Measurements from ENCODE around the gene CIT.

The CIT gene

DNA sequence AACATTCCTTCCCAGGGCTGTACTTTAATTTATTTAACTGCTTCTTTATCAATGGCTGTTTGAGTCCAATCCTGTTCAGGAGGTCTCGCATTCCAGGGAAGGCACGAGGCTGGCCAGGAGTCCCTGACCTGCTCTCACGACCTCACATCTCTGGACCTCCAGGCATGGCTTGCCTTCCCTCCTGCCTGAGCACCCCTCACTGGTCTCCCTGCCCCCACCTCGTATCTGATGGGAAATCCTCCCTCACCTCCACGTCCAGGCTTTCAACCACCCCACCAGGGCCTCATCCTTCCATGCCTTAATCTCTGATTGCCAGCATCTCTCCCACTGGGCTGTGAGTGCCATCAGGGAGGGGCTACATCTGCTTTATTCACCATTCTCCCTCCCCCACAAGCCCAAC, 180.2 kb downstream of the CIT start:
- no peak for DNase-seq (ENCODE audit: low read depth in 2 of 2)

- no peak for DNase-seq (ENCODE audit: low read depth in 2 of 2)
Measured at GRCh38 chr12:119695034-119695433, 182.1 kb downstream of the CIT start.

GRCh38 chr12:119694111-119694510, 183.0 kb downstream of the CIT start:
- DNase-seq (ENCODE audit: low read depth in 2 of 2): no peak

- no peak for DNase-seq (ENCODE audit: low read depth in 2 of 2)
Measured at GRCh38 chr12:119693511-119693910, 183.6 kb downstream of the CIT start.

DNA sequence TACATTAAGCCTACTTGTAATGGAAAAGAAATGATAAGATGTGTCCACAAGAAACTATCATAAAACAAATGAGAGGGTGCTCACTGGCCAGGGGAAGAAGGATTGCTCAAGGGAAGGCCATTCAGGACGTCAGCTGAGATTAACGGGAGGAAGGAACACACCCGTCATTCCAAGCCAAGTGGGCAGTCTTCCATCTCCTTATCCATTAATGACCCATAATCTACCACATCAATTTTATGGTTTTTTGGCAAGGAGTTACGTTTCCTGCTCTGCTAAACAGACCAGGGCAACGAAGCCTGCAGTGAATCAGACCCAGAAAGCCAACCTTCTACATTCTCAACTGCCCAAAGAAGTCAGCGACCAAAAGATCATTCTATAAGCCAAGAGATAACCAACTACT, 184.1 kb downstream of the CIT start:
- DNase-seq (ENCODE audit: low read depth in 2 of 2): no peak

DNA sequence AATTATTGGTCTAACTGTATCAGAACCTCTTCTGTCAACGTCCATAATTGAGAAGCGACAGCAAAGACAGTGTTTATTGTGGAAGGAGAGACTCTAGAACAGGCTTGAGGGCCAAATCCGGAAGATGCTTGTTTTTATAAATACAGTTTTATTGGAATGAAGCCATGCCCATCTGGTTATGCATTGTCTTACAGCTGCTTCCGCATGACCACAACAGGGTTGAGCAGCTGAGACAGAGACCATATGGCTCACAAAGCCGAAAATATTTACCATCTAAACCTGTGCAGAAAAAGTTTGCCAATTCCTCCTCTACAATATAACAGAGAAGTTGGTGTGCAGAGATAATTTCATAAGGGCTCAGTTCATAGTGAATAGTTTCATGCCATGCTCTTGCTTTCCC, 184.7 kb downstream of the CIT start:
- DNase-seq (ENCODE audit: low read depth in 2 of 2): no peak

GRCh38 chr12:119691202-119691810, 185.8 kb downstream of the CIT start:
- no peak for DNase-seq (ENCODE audit: low read depth in 2 of 2)

- no peak for DNase-seq (ENCODE audit: low read depth in 2 of 2)
Measured at GRCh38 chr12:119689935-119690500, 187.1 kb downstream of the CIT start.

DNA sequence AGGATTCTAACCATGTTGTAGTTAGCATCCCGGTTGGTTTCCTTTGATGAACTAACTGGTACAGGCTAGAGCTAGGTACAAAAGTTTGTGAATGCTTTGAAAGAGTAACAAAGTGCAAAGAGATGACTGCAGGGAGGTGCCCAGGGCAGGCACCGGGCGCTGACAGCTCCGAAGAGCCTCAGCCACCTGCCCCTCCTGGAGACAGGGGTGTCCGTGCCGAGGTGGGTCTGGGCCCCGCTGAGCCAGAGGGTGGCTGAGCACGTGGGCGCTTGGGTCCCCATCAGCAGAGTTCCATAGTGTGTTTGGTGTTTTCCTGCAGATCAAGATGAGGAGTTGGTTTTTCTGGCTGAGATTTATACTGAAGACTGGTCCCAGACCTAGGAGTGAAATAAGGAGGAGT, 189.2 kb downstream of the CIT start:
- DNase-seq (ENCODE audit: low read depth in 2 of 2): no peak

DNA sequence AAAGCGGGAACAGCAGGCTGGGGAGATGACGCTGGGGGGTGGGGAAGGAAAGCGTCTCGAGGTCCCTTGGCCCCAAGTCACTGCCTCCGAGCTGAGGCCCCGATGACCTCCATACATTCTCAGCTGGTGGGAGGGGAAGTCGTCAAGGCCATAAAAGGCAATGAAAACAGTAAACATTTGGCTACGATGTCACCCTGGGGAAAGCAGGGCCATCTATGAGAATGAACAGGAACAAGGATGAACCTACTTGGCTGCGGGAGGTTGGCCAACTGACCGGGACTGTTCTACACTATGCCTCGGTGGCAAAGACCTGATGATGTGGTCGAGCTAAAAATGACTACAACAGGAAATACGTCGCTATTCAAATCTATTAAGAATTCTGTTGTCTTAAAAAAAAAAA, 189.7 kb downstream of the CIT start:
- no peak for DNase-seq (ENCODE audit: low read depth in 2 of 2)

DNA sequence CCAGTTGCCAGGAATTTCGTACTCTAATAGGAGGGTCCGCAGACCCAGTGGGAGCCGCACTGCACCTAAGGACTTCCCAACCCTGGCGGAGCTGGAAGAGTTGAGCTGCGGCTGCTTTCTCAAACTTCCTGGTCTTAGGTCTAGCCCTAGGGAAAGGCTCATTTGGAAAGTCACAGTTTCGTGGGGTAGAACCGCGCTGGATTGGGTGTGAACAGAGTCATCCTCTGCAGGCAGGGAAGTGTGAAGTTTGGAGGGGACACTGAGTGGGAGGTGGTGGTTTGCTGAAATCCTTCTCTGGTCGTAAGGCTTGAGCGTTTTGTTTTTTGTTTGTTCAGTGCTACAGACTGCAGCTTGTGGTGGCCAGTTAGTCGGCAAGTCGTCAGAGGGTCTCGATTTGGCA, 190.3 kb downstream of the CIT start:
- no peak for DNase-seq (ENCODE audit: low read depth in 2 of 2)

- DNase-seq (ENCODE audit: low read depth in 2 of 2): no peak
Measured at GRCh38 chr12:119686355-119686754, 190.8 kb downstream of the CIT start.

- no peak for DNase-seq (ENCODE audit: low read depth in 2 of 2)
Measured at GRCh38 chr12:119685375-119685774, 191.7 kb downstream of the CIT start.

DNA sequence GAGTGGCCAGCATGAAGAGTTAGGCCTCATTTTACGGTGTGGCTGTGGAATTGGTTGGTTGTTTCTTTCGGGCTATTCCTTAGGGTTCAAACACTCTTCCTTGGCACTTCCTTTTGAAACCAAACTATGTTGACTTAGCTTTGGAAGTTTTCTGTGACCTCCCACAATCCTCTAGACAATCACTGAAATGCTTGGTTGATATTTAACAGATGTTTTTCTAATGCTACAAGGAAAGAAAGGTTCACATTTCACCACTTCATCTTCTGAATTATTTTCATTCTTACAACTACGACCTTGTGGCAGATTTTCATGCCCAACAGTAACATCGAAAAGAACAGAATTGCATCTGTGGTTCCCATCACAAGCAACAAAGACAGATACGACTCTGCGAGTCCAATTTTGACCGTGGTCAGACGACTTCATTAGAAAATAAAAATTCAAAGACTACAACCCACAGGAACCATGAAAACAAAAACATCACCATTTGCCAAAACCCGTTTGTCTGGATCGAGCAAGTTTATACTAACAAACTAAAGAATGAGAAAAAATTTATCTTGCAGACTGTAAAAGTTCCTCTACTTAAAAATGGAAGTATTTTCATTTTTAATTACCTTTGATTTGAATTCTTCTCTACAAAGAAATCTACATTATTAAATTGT, 192.3 kb downstream of the CIT start:
- DNase-seq (ENCODE audit: low read depth in 2 of 2): no peak

GRCh38 chr12:119683816-119684215, 193.3 kb downstream of the CIT start:
- no peak for DNase-seq (ENCODE audit: low read depth in 2 of 2)

GRCh38 chr12:119683413-119683812, 193.7 kb downstream of the CIT start:
- DNase-seq (ENCODE audit: low read depth in 2 of 2): no peak

- no peak for DNase-seq (ENCODE audit: low read depth in 2 of 2)
Measured at GRCh38 chr12:119682639-119683252, 194.4 kb downstream of the CIT start.

DNA sequence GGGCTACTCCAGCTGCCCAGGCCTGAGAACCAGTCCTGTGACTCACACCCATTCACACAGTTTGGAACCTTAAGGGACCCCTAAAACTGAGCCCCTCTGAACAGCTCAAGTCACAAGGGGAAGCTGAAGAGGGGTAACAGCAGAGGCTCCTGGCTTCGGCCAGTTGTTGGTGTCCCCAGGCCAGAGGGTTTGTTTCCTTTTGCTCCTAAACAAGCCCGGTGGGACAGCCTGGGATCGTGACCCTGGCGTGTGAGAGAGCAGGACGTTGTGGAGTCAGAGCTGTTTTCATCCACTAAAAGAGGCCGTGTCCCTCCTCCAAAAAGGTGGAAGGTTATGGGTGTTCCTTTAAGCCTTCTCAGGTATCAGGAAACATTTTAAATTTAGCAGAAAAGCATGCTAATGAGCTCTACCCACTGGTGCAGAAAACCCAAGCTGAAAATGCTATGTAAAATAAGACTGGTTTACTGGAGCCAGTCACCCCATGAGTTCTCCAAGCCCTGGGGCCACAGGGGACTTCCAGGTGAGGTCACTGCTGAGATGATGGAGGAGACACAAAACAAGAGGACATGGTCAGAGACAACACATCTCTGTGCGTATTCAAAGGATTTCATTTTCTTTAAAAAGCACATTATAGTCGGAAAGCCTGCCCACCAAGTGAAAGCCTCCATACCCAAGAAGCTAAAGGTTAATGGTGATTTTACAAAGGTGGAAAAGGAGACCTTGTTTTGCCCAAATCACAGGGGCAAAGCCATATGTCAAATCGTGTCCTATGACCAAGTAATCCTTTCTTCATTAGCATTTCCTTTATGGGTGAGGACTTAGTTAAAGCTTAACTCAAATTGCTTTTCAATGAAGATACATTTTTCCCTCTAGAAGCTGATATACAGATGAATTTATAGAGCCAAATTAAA, 195.1 kb downstream of the CIT start:
- DNase-seq (ENCODE audit: low read depth in 2 of 2): no peak

- no peak for DNase-seq (ENCODE audit: low read depth in 2 of 2)
Measured at GRCh38 chr12:119681111-119681510, 196.0 kb downstream of the CIT start.

- no peak for DNase-seq (ENCODE audit: low read depth in 2 of 2)
Measured at GRCh38 chr12:119679490-119679889, 197.6 kb downstream of the CIT start.

- DNase-seq (ENCODE audit: low read depth in 2 of 2): no peak
Measured at GRCh38 chr12:119679081-119679480, 198.0 kb downstream of the CIT start.

DNA sequence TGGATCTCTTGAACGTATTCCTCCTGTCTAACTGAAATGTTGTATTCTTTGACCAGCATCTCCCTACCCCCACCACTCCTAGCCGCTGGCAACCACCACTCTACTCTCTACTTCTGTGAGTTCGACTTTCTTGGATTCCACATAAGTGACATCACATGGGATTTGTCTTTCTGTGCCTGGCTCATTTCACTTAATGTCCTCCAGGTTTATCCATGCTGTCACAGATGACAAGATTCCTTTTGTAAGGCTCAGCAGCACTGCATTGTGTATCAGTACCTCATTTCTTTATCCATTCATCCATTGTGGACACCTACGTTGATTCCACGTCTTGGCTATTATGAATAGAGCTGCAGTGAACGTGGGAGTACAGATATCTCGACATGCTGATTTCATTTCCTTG, 198.7 kb downstream of the CIT start:
- DNase-seq (ENCODE audit: low read depth in 2 of 2): no peak

Data from stimulated activated CD4-positive, alpha-beta T cell treated with anti-CD3 and anti-CD28 coated beads, Interleukin-1b, Interleukin-23, amount 100 ng/mL, for 1 hour (primary cell).